ENCODE results near the gene OR2J1.

OR2J1 gene

GRCh38 chr6:29099190-29099589 lies at the start of gene OR2J1:
Gene OR2J1, plus strand, starts transcription at chr6:29099490. Its CDS starts 1,453 bp downstream, at chr6:29100943.
- TF ChIP-seq CTCF (conservative IDR thresholded peaks at IDR 0.05; ENCODE audit: low read depth, low read length), result no peak
- DNase-seq (ENCODE audit: low read depth), result no peak
- no peak within 1 kb of the TSS for H3K4me3 ChIP-seq (ENCODE audit: low read length)

GRCh38 chr6:29051680-29052079 lies 47.6 kb upstream of the OR2J1 start:
- DNase-seq (ENCODE audit: low read depth), result no peak
- TF ChIP-seq CTCF (conservative IDR thresholded peaks at IDR 0.05; ENCODE audit: low read depth, low read length), result no peak
- no peak overlapping the region for H3K4me3 ChIP-seq (ENCODE audit: low read length)

- no peak for DNase-seq (ENCODE audit: low read depth)
- no peak overlapping the region for H3K4me3 ChIP-seq (ENCODE audit: low read length)
- peak; percentile 70 for TF ChIP-seq CTCF (conservative IDR thresholded peaks at IDR 0.05; ENCODE audit: low read depth, low read length)
Measured at GRCh38 chr6:29071831-29072723, 27.2 kb upstream of the OR2J1 start.

GRCh38 chr6:29079203-29079602 lies 20.1 kb upstream of the OR2J1 start:
- TF ChIP-seq CTCF (conservative IDR thresholded peaks at IDR 0.05; ENCODE audit: low read depth, low read length), result no peak
- H3K4me3 ChIP-seq (ENCODE audit: low read length), result no peak overlapping the region
- no peak for DNase-seq (ENCODE audit: low read depth)

- no peak for TF ChIP-seq CTCF (conservative IDR thresholded peaks at IDR 0.05; ENCODE audit: low read depth, low read length)
- DNase-seq (ENCODE audit: low read depth), result no peak
- no peak overlapping the region for H3K4me3 ChIP-seq (ENCODE audit: low read length)
Measured at GRCh38 chr6:29081312-29081711, 18.0 kb upstream of the OR2J1 start.

GRCh38 chr6:29082457-29082856 lies 16.8 kb upstream of the OR2J1 start:
- TF ChIP-seq CTCF (conservative IDR thresholded peaks at IDR 0.05; ENCODE audit: low read depth, low read length), result no peak
- no peak for DNase-seq (ENCODE audit: low read depth)
- no peak overlapping the region for H3K4me3 ChIP-seq (ENCODE audit: low read length)

- H3K4me3 ChIP-seq (ENCODE audit: low read length), result no peak within 1 kb of the TSS
- DNase-seq (ENCODE audit: low read depth), result no peak
- no peak for TF ChIP-seq CTCF (conservative IDR thresholded peaks at IDR 0.05; ENCODE audit: low read depth, low read length)
Measured at GRCh38 chr6:29087213-29087612, 12.1 kb upstream of the OR2J1 start, which contains the start of gene OR2B3. Gene OR2B3, minus strand, starts transcription at chr6:29087313. Its CDS starts 65 bp downstream, at chr6:29087248.

Measured in retinal pigment epithelial cell (primary cell).